Glutamatergic neuron (in vitro differentiated cells): ENCODE measurements around the gene IMMT. TPM values are rescaled to one million over a fixed set of nuclear protein-coding genes. Genes with fewer than 3 reads are reported as not detected.
"Not testable (repeated sequence)": the region's sequence is repeated elsewhere in the genome, so short reads cannot be mapped to it uniquely, and the experiment has no call there.

ENCODE experiments used
- DNase-seq: peaks from one replicate; pipeline ENCODE4 v3.0.0; 2022
- H3K27ac Mint-ChIP-seq: one replicate; pipeline ENCODE4 v1.8.0; 2020; ENCODE audit warnings: mild to moderate bottlenecking, mixed read lengths, inconsistent platforms; ENCODE audit not compliant: unreplicated experiment
- H3K27me3 Mint-ChIP-seq: one replicate; pipeline ENCODE4 v1.8.0; 2020; ENCODE audit warnings: mild to moderate bottlenecking, moderate library complexity, mixed read lengths, inconsistent platforms; ENCODE audit not compliant: unreplicated experiment
- H3K36me3 Mint-ChIP-seq: one replicate; pipeline ENCODE4 v1.8.0; 2020; ENCODE audit warnings: mild to moderate bottlenecking, mixed read lengths, inconsistent platforms; ENCODE audit not compliant: unreplicated experiment
- H3K4me1 Mint-ChIP-seq: one replicate; pipeline ENCODE4 v1.8.0; 2020; ENCODE audit warnings: mild to moderate bottlenecking, low read depth, mixed read lengths, inconsistent platforms; ENCODE audit not compliant: unreplicated experiment
- H3K4me3 Mint-ChIP-seq: one replicate; pipeline ENCODE4 v1.8.0; 2020; ENCODE audit warnings: mild to moderate bottlenecking, mixed read lengths, inconsistent platforms; ENCODE audit not compliant: unreplicated experiment
- H3K9me3 Mint-ChIP-seq: one replicate; pipeline ENCODE4 v1.8.0; 2020; ENCODE audit warnings: mild to moderate bottlenecking, moderate library complexity, mixed read lengths, inconsistent platforms; ENCODE audit not compliant: unreplicated experiment
- total RNA-seq: library from RNA; stranded (reverse); fragmentation: NEBNext Ultra II Directional; extraction: Animal tissue kit (Norgen Biotek cat#: 25700); gene quantifications from one replicate; pipeline ENCODE4 v1.2.1, GENCODE V29; 2021; ENCODE audit not compliant: unreplicated experiment
- TF ChIP-seq, protein P1 (sequence below): fragments of 200-600 bp; sonication (generic); IDR thresholded peaks from one replicate; pipeline ENCODE4 v1.5.0; 2021; ENCODE audit not compliant: partially characterized antibody, unreplicated experiment

The IMMT gene
- total RNA-seq, 1 donor from 2014 or later, result 124 TPM

DNA sequence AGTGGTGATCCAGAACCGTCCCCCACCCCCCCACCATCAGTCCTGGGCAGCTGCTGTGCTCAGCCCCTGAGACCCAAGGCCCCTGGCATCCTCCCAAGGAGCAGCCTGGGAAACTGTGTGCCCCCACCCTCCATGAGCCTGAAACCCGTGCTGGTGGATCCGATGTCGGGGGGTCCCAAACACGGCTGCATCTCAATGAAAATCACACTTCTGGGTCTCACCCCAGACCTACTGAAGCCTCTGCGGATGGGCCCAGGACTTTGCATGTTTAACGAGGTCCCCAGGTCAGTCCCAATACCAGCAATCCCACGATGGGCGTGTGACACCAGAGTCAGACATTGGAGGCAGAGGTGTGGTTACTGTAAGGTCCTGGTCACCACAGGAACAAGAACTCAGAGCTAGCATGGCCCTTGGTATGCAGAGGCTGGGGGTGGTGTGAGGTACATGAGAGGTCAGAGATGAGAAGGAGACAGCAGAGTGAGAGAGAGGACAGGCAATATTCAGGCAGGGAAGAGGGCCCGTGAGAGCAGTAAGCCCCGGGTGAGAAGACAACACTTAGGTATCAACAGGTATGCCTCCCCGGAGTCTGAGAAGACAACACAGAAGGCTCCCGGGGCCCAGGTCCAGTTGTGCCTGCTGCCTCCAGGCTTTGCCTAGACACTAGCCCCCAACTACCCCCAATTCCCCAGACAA lies 36.6 kb upstream of the IMMT start:
- peaks cover 15% of the 10 kb centered on the region for H3K9me3 Mint-ChIP-seq
- no peak overlapping the region for H3K27ac Mint-ChIP-seq
- no peak for DNase-seq
- peaks cover 17% of the 10 kb centered on the region for H3K4me1 Mint-ChIP-seq
- no peaks in the 10 kb centered on the region for H3K36me3 Mint-ChIP-seq
- TF ChIP-seq, protein P1, sequence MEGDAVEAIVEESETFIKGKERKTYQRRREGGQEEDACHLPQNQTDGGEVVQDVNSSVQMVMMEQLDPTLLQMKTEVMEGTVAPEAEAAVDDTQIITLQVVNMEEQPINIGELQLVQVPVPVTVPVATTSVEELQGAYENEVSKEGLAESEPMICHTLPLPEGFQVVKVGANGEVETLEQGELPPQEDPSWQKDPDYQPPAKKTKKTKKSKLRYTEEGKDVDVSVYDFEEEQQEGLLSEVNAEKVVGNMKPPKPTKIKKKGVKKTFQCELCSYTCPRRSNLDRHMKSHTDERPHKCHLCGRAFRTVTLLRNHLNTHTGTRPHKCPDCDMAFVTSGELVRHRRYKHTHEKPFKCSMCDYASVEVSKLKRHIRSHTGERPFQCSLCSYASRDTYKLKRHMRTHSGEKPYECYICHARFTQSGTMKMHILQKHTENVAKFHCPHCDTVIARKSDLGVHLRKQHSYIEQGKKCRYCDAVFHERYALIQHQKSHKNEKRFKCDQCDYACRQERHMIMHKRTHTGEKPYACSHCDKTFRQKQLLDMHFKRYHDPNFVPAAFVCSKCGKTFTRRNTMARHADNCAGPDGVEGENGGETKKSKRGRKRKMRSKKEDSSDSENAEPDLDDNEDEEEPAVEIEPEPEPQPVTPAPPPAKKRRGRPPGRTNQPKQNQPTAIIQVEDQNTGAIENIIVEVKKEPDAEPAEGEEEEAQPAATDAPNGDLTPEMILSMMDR, result no peak
- peaks cover 2% of the 10 kb centered on the region for H3K27me3 Mint-ChIP-seq
- H3K4me3 Mint-ChIP-seq, result no peak overlapping the region

DNA sequence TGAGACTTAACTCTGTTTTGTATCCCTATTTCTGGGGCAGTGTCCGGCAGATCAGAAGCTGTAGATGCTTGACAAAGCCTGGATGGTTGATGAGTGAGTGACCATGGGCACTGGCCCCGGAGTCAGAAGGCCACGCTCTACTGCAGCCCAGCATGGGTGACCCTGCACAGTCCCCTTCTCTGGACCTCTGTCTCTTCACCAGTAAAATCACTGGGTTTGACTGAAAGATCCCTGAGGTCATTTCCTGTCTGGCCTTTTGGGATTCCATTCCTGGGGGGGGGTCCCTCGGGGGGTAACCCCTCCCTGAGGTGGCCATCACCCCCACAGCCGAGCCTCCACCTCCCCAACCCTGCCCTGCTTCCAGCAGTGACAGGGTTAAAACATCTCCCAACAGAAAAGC lies 35.7 kb upstream of the IMMT start:
- TF ChIP-seq, protein P1, result no peak
- peaks cover 14% of the 10 kb centered on the region for H3K4me1 Mint-ChIP-seq
- H3K4me3 Mint-ChIP-seq, result peak overlapping the region; percentile 63
- peaks cover 2% of the 10 kb centered on the region for H3K27me3 Mint-ChIP-seq
- peaks cover 13% of the 10 kb centered on the region for H3K9me3 Mint-ChIP-seq
- no peak for DNase-seq
- no peak overlapping the region for H3K27ac Mint-ChIP-seq
- H3K36me3 Mint-ChIP-seq, result no peaks in the 10 kb centered on the region

DNA sequence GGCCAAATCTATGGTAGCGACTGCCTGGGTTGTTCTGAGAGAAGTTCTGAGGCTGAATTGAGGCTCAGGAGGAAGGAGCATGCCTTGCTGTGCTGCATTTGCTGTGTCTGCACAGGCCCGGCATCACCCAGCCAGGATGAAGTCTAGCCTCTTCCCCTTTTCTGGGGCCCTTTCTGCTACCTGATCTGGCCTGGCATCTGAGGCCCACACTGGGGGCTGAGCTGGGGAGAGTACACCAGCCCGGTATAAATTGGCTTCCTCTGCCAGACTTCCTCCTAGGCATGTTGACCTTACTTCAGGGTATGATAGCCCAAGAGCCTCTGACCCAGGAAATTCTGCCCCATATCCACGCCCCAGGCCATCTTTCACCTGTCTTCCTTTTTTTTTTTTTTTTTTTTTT lies 34.0 kb upstream of the IMMT start:
- H3K27ac Mint-ChIP-seq, result no peak overlapping the region
- DNase-seq, result no peak
- H3K9me3 Mint-ChIP-seq, result peaks cover 15% of the 10 kb centered on the region
- TF ChIP-seq, protein P1, result no peak
- no peak overlapping the region for H3K4me3 Mint-ChIP-seq
- peaks cover 18% of the 10 kb centered on the region for H3K4me1 Mint-ChIP-seq
- peaks cover 9% of the 10 kb centered on the region for H3K27me3 Mint-ChIP-seq
- H3K36me3 Mint-ChIP-seq, result no peaks in the 10 kb centered on the region

DNA sequence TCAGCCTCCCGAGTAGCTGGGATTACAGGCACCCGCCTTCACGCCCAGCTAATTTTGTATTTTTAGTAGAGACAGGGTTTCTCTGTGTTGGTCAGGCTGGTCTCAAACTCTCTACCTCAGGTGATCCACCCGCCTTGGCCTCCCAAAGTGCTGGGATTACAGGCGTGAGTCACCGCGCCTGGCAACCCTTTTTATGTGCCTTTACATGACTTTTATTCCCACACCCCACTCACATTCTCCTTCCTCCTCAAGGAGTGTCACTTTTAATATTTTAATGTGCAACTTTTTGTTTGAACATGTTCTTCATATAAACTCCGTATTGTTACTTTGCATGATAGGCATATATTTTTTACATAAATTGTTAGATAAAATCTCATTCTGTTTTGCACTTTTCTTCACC lies 33.3 kb upstream of the IMMT start:
- not testable (repeated sequence) for H3K27me3 Mint-ChIP-seq, DNase-seq, H3K27ac Mint-ChIP-seq, H3K4me3 Mint-ChIP-seq, H3K36me3 Mint-ChIP-seq
- peaks cover 21% of the 10 kb centered on the region for H3K9me3 Mint-ChIP-seq
- peaks cover 21% of the 10 kb centered on the region for H3K4me1 Mint-ChIP-seq

DNA sequence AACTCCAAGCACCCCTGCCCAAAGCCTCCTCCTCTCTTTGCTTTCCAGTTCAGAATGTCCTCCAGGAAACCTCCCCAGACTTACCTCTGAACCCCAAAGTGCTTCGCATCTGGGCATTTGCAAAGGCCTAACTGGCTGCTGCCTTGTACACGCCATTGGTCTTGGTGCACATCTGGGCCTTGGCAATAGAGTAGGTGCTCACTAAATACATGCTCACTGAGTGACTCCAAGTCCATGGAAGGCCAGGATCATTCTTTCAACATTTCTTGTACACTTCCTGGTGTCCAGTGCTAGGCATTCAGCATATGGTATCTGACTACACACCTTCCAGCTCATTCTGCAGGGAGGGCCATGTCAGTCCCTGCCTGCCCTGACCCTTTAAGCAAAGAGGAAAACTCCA lies 32.4 kb upstream of the IMMT start:
- H3K4me1 Mint-ChIP-seq, result peaks cover 21% of the 10 kb centered on the region
- H3K36me3 Mint-ChIP-seq, result peaks cover 1% of the 10 kb centered on the region
- peaks cover 18% of the 10 kb centered on the region for H3K9me3 Mint-ChIP-seq
- no peak overlapping the region for H3K27ac Mint-ChIP-seq
- no peak overlapping the region for H3K4me3 Mint-ChIP-seq
- TF ChIP-seq, protein P1, result no peak
- peaks cover 9% of the 10 kb centered on the region for H3K27me3 Mint-ChIP-seq
- no peak for DNase-seq
